ENCODE results near the gene CDH2. TPM values are rescaled to one million over a fixed set of nuclear protein-coding genes. Genes with fewer than 3 reads are reported as not detected.

The CDH2 gene
- total RNA-seq, 1 experiment from 2014 or later: 6.4 TPM

DNA sequence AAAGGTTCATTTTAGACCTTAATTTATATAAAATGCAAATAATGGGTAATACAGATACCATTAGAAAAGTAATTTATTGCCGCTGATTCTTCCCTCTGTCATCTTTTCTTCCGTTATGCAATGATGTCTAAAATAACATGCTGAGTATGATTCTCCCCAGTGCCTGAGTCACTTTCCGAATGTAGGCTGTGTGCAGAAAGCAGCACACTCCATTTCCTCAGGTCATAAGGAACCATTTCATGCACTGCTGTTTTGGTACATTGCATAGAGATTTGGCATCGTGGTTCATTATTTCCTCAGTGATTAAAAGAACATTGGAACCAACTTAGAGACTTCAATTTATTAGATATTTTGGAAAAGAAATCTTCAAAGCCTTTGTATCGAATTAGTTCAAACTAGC lies 173.5 kb downstream of the CDH2 start:
- no peaks in the 10 kb centered on the region for H3K9me3 ChIP-seq (ENCODE audit: insufficient read depth, low read depth)
- H3K9me2 ChIP-seq (ENCODE audit: insufficient read depth): no peaks in the 10 kb centered on the region
- BruUV-seq (replicated peaks): no TSS peak
- H3K27me3 ChIP-seq (ENCODE audit: insufficient read depth, low read depth): no peaks in the 10 kb centered on the region
- H4K20me1 ChIP-seq (ENCODE audit: insufficient read depth): no peaks in the 10 kb centered on the region
- no peak overlapping the region for H2AFZ ChIP-seq
- no peak for DNase-seq
- intact Hi-C loops (cut with micrococcal nuclease; ENCODE audit: unreplicated experiment): no loop called here
- POLR2A ChIA-PET (ENCODE audit: unreplicated experiment): no interaction called here
- TF ChIP-seq, protein P1, sequence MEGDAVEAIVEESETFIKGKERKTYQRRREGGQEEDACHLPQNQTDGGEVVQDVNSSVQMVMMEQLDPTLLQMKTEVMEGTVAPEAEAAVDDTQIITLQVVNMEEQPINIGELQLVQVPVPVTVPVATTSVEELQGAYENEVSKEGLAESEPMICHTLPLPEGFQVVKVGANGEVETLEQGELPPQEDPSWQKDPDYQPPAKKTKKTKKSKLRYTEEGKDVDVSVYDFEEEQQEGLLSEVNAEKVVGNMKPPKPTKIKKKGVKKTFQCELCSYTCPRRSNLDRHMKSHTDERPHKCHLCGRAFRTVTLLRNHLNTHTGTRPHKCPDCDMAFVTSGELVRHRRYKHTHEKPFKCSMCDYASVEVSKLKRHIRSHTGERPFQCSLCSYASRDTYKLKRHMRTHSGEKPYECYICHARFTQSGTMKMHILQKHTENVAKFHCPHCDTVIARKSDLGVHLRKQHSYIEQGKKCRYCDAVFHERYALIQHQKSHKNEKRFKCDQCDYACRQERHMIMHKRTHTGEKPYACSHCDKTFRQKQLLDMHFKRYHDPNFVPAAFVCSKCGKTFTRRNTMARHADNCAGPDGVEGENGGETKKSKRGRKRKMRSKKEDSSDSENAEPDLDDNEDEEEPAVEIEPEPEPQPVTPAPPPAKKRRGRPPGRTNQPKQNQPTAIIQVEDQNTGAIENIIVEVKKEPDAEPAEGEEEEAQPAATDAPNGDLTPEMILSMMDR (conservative IDR thresholded peaks at IDR 0.05): no peak
- TF ChIP-seq EZH2 (IDR thresholded peaks at IDR 0.05; ENCODE audit: low read depth): no peak
- no peaks in the 10 kb centered on the region for H3K4me1 ChIP-seq (replicated peaks; ENCODE audit: insufficient read depth)
- no peaks in the 10 kb centered on the region for H3K36me3 ChIP-seq (ENCODE audit: low read depth)
- CTCF ChIA-PET: no interaction called here
- no peak overlapping the region for H3K4me3 ChIP-seq
- no peak overlapping the region for H3K4me2 ChIP-seq
- no peak overlapping the region for H3K27ac ChIP-seq
- no peaks in the 10 kb centered on the region for H3K79me2 ChIP-seq (ENCODE audit: low read depth)
- H3F3A ChIP-seq (ENCODE audit: insufficient read depth, low read depth): no peaks in the 10 kb centered on the region

DNA sequence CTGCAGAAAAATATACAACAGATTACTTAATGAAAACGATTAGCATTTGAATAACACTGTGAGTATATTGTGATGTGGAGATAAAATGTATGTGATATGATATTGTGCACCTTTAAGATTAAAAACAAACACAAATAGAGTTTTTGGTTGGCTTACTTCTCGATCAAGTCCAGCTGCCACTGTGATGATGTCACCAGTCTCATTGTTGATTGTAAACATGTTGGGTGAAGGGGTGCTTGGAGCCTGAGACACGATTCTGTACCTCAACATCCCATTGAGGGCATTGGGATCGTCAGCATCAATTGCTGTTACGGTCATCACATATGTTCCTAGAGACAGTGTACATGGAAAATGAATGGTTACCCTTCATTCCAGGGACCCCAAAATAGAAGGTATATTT lies 174.1 kb downstream of the CDH2 start:
- ChIA-PET POLR2A (ENCODE audit: unreplicated experiment) (no interaction called here), CTCF (no interaction called here)
- no peak for DNase-seq
- Histone ChIP-seq H3K9me3 (ENCODE audit: insufficient read depth, low read depth) (no peaks in the 10 kb centered on the region), H3F3A (ENCODE audit: insufficient read depth, low read depth) (no peaks in the 10 kb centered on the region), H3K27ac (no peak overlapping the region), H3K9me2 (ENCODE audit: insufficient read depth) (no peaks in the 10 kb centered on the region), H3K36me3 (ENCODE audit: low read depth) (no peaks in the 10 kb centered on the region), H3K27me3 (ENCODE audit: insufficient read depth, low read depth) (no peaks in the 10 kb centered on the region), H4K20me1 (ENCODE audit: insufficient read depth) (no peaks in the 10 kb centered on the region), H3K4me1 (replicated peaks; ENCODE audit: insufficient read depth) (no peaks in the 10 kb centered on the region), H3K4me2 (no peak overlapping the region), H3K79me2 (ENCODE audit: low read depth) (no peaks in the 10 kb centered on the region), H3K4me3 (no peak overlapping the region), H2AFZ (no peak overlapping the region)
- TF ChIP-seq, protein P1 (conservative IDR thresholded peaks at IDR 0.05): no peak
- TF ChIP-seq EZH2 (IDR thresholded peaks at IDR 0.05; ENCODE audit: low read depth): no peak
- intact Hi-C loops (cut with micrococcal nuclease; ENCODE audit: unreplicated experiment): no loop called here
- no TSS peak for BruUV-seq (replicated peaks)

DNA sequence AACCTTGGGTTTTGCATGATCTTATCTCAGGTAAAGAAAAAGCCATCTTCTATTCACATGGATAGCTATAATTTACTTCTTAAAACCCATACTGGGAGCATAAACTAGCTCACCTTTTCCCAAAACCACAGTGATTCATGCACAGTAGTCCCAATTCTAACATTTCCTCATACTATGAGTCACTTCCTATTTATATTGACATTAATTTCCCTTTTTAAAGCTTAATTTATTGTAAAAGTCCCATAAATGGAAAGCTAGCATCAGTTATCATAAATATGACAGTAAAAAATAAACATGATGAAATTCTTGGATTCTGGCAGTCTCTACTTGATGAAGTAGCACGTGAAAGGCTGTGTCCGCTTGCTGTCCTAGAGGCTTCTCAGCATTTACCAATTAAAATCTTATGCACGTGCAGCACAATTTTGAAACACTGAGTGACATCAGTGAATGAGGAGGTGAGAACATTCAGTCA lies 180.1 kb downstream of the CDH2 start:
- DNase-seq: no peak
- no peaks in the 10 kb centered on the region for H3F3A ChIP-seq (ENCODE audit: insufficient read depth, low read depth)
- TF ChIP-seq, protein P1 (conservative IDR thresholded peaks at IDR 0.05): no peak
- TF ChIP-seq EZH2 (IDR thresholded peaks at IDR 0.05; ENCODE audit: low read depth): no peak
- H4K20me1 ChIP-seq (ENCODE audit: insufficient read depth): no peaks in the 10 kb centered on the region
- no peaks in the 10 kb centered on the region for H3K79me2 ChIP-seq (ENCODE audit: low read depth)
- H3K9me2 ChIP-seq (ENCODE audit: insufficient read depth): no peaks in the 10 kb centered on the region
- H3K27me3 ChIP-seq (ENCODE audit: insufficient read depth, low read depth): no peaks in the 10 kb centered on the region
- CTCF ChIA-PET: no interaction called here
- H3K36me3 ChIP-seq (ENCODE audit: low read depth): no peaks in the 10 kb centered on the region
- H3K4me2 ChIP-seq: no peak overlapping the region
- H3K9me3 ChIP-seq (ENCODE audit: insufficient read depth, low read depth): no peaks in the 10 kb centered on the region
- no peak overlapping the region for H3K4me3 ChIP-seq
- no TSS peak for BruUV-seq (replicated peaks)
- intact Hi-C loops (cut with micrococcal nuclease; ENCODE audit: unreplicated experiment): no loop called here
- POLR2A ChIA-PET (ENCODE audit: unreplicated experiment): no interaction called here
- H3K4me1 ChIP-seq (replicated peaks; ENCODE audit: insufficient read depth): no peaks in the 10 kb centered on the region
- H3K27ac ChIP-seq: no peak overlapping the region
- no peak overlapping the region for H2AFZ ChIP-seq
